HTR-8/SVneo (cell line): ENCODE results near the gene CATSPERB.

ENCODE experiments used
- DNase-seq: peaks from one replicate; pipeline ENCODE4 v3.0.0; 2011; ENCODE audit warnings: low spot score, mixed read lengths; ENCODE audit not compliant: insufficient read length
- FAIRE-seq: peaks from 2 replicates; lab custom pipeline; 2011; peaks lifted over from hg19 to GRCh38; lab: Jason Lieb, UNC

CATSPERB gene, protein sequence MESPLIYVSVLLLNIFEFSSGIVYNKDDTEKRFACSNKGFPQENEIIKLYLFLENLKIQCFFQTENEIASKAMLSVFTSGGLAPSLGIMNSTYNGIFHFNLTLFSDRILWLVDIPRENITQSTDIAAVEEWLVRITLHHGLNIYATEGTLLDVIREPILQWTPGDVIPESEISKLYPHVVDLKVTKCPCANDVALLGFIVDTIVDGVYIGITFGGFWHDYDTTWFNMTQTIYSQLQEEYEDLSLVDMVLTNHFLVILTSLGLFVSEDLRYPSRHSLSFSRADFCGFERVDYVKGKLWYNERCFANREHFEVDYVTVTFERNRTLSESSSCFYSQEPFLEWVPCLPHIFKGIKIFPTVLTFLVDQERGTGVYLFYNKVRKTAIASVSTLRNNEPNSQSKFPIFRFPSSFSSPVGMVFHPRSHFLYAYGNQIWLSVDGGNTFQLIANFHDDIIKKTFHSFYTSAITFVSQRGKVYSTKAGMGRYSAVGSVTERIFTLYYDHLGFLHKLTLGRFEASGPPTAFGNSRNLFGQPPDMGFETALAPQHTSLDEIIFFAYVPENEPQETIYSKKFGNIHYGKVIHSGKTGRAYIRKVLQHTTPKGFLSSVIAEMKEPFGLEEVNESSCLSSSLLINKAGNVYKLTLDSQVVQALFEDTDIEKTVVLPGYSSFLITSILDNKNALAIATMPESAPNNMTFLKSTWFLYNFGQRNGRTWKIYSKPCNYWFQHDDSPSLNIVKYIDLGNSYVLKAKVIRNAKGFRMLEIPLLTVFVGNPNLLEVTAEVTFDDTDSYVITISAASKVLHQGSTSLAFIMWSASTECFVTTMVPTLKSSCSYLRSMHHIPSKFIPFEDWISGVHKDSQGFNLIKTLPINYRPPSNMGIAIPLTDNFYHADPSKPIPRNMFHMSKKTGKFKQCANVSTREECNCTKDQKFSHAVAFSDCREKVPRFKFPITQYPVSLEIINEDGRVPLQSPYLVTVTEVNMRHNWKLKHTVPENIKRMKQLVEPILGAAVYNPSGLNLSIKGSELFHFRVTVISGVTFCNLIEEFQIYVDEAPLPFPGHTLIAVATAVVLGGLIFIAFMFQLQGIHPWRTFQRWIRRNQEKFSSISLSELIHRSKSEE

GRCh38 chr14:91731986-91732385 lies at the start of gene CATSPERB:
Gene CATSPERB (minus strand): TSS chr14:91732086. CDS start chr14:91729479, 2,607 bp downstream.
- no peak for FAIRE-seq
- DNase-seq: no peak

DNA sequence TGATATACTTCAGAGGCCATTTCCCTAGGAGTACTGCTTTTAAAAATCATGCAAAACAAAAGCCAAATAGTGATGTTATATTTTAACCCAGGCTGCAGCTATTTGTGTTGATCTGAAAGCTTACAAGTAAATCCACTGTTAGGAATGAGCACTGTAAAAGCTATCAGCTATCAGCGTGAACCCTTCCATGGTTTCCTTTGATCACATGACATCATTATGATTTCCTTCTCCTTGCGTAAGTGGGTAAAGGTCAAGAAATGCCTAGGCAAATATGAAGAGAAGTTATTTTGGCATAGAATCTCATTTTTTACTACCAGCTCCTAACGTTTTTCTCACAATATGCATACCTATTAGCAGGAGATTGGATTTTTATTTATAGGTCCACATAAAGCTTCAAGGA lies 48.6 kb upstream of the CATSPERB start:
- FAIRE-seq: no peak

GRCh38 chr14:91778217-91778616 lies 46.3 kb upstream of the CATSPERB start:
- DNase-seq: no peak
- FAIRE-seq: no peak

More for the DNA sequence above, 48.6 kb upstream of the CATSPERB start:
- no peak for DNase-seq

GRCh38 chr14:91774140-91775096 lies 42.5 kb upstream of the CATSPERB start:
- no peak for FAIRE-seq
- no peak for DNase-seq

DNA sequence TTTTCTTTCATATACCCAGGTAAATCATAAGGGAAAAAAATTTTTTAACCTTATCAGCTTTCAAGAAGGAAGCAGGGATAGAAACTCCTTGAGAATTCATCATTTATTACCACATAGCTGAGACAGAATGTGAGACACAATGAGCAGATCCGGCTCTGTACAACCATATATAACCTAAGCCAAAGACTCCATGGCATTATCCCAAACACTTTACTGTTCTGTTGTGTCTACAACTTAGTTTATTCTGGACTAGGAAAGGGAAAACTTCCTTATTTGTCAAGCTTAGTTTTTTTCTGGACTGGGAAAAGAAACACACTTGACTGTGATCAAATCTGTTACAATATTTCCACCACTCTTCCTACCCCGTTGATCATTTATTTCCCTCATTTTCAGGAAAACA lies 38.3 kb upstream of the CATSPERB start:
- no peak for FAIRE-seq
- no peak for DNase-seq

- no peak for DNase-seq
- no peak for FAIRE-seq
Observed at GRCh38 chr14:91755570-91756295, 23.8 kb upstream of the CATSPERB start.

DNA sequence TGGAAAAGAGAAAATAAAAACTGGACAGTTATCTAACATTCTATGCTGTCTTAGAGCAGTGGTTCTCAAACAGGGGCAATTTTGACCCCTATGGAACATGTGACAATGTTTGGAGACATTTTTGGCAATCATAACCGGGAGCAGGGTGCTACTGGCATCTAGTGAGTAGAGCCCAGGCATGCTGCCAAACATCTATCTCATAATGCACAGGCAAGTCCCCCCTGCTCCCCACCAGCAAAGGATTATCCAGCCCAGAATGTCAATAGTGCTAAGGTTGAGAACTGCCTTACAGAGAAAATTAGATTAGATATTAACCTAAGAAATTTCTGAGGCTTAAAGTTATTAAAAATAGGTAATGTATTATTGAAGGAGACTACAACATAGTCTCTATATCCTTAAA lies 22.9 kb upstream of the CATSPERB start:
- FAIRE-seq (no peak), DNase-seq (no peak)

DNA sequence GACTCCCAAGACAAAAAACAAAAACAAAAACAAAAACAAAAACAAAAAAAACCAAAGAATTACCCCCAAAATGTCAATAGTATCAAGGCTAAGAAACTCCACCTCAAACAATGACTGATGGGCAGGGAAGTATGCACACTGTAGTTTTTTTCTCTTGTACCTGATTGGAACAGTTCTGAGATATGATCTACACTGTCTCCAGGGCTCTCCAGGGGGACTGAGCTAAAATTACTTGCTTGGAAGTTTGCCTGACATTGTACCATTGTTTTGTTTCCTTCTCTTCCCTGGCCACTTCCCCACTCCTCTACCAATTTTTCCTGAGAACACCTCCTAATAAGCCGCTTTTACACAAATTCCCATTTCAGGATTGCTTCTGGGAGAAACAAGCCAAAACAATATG lies 22.3 kb upstream of the CATSPERB start:
- FAIRE-seq: no peak
- no peak for DNase-seq

DNA sequence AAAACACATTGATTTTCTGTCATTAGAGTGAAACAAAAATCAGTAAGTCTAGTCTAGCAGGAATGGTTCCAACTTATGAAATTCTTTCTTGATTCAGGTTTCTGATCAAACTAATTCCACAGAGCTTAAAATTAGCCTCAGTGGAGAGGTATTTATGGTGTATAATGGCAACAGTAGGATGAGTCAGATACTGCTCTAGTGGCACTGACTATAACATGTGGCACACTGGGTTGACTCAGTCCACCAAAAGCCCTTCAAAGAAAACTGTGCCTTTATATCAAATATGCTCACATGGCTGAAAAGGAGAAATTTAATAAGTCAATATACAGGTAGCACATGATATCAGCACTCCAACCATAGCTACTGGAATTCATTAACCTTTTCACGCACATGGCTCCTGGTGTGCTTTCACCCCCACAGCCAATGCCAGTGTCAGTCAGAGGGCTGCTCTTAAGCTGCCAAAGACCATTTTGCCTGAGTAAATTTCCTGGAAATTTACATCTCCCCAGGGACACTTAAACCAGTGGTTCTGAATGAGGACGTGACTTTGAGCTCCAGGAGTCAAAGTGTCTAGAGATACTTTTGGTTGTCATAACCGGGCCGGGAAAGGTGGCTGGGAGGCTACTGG lies 21.7 kb upstream of the CATSPERB start:
- FAIRE-seq: no peak
- no peak for DNase-seq

DNA sequence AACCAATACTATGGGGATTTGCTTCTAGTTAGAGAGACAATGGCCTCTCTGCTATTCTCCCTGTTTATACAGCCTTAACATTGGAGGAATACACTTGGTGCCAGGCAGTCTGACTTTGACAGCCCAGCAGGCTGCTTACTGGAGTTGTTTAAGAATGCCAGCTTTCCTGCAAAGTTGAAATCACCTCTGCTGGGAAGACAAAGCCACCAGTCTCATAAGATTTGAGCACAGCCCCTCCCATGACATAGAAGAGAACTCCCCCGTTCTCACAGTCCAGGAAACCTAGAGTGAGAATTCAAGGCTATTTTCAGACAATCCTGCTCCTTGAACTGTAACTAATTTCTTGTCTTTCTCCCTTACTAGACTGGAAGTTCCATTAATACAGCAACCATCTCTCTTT lies 21.1 kb upstream of the CATSPERB start:
- no peak for FAIRE-seq
- DNase-seq: no peak

- no peak for FAIRE-seq
- no peak for DNase-seq
Observed at GRCh38 chr14:91751719-91752118, 19.8 kb upstream of the CATSPERB start.

DNA sequence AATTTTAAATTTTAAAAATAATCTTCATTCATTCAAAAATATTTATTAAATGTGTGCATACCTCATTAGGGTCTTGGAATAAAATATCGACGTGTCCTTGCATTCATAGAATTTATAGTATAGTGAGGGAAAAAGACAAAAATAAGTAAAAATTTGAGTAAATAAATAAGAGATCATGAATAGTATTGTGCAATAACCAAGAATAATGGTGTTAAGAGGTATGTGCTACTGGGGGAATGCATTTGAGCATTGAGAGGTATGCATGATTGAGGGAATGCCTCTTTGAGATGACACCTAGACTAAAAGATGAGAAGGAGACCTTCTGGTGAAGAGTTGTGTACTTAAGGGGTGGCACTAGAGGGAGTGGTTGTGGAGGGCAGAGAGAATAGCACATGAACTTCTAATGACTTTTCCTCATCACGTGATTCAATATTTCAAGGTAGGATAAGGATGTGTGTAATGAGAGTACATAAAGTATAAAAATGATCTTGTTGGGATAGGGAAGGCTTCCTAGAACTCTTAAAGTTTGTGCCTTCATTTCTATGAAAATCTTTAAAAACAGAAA lies 18.8 kb upstream of the CATSPERB start:
- FAIRE-seq (no peak), DNase-seq (no peak)

DNA sequence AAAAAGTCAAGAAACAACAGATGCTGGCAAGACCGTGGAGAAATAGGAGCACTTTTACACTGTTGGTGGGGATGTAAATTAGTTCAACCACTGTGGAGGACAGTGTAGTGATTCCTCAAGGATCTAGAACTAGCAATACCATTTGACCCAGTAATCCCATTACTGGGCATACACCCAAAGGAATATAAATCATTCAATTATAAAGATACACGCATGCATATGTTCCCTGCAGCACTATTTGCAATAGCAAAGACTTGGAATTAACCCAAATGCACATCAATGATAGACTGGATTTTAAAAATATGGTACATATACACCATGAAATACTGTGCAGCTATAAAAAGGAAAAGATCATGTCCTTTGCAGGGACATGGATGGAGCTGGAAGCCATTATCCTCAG lies 18.0 kb upstream of the CATSPERB start:
- FAIRE-seq (no peak), DNase-seq (no peak)

GRCh38 chr14:91748049-91748448 lies 16.2 kb upstream of the CATSPERB start:
- DNase-seq: no peak
- no peak for FAIRE-seq

GRCh38 chr14:91745344-91745743 lies 13.5 kb upstream of the CATSPERB start:
- no peak for DNase-seq
- no peak for FAIRE-seq

GRCh38 chr14:91744068-91744480 lies 12.2 kb upstream of the CATSPERB start:
- FAIRE-seq (no peak), DNase-seq (no peak)

DNA sequence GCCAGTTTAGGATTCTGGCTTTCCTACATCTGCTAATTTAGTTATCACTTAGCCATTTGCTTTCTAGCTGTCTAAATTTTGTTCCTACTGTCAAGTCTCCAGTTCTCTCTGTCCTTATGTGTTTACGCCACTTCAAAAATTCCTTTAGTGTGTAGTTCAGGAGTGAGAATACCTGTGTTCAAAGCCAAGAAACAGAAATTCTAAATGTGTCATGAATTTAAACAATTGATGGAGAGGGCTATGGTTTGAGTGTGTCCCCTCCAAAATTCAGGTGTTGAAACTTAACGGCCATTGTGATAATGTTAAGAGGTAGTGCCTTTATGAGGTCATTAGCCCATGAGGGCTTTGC lies 11.4 kb upstream of the CATSPERB start:
- DNase-seq: no peak
- no peak for FAIRE-seq

DNA sequence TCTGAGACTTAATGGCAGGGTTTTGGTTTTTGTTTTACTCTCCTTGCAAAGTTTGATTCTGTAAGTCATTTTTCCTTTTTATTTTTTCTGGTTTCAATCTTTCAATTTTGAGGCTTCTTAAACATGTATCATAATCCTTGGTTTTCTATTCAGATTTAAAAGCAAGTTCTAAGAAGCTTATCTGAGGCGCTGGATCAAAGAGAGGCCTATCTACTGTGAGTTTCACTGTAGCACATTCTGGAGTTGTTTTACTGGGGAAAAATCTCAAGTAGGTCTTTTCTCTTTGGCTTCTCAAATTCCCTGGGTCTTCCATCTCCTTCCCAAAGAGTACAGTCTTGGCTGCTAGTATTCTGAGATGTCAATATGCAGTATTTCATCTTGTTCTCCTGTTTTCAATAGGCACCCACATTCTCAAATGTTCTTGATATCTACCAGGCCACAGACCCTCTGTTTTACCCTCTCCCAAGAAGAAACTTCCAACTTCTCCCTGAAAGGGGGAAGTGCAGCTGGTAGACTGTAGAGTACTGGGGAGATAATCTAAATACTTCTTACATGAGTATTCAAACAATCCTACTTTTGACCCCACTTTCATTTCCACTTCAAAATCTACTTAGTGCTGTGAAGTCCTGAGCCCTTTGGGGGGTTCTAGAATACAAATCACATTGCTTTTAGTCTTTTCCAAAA lies 10.9 kb upstream of the CATSPERB start:
- FAIRE-seq (no peak), DNase-seq (no peak)
